GM23338 (cell line): ENCODE results near the gene POLR2L. TPM values are rescaled to one million over a fixed set of nuclear protein-coding genes. Genes with fewer than 3 reads are reported as not detected.

Experiments used
- ATAC-seq: fragments of 200-7000 bp; cut with Tn5 transposase; 3 replicates; pipeline ENCODE4 v1.9.1; 2020
- DNase-seq: peaks from one replicate; pipeline ENCODE4 v3.0.0-alpha.2; 2015; ENCODE audit warnings: low spot score
- H2AFZ ChIP-seq: fragments of 200-600 bp; sonication (generic); 2 replicates; pipeline ENCODE4 v1.8.0; 2016; ENCODE audit warnings: antibody characterized with exemption, mild to moderate bottlenecking, moderate library complexity
- H3F3A ChIP-seq: fragments of 200-600 bp; sonication (generic); replicated peaks from 2 replicates; pipeline ENCODE4 v1.8.0; 2017; ENCODE audit warnings: antibody characterized with exemption, mixed run types, low read depth
- H3K27ac ChIP-seq: fragments of 200-600 bp; sonication (generic); 2 replicates; pipeline ENCODE4 v1.6.1; 2016; ENCODE audit warnings: low read depth
- H3K27me3 ChIP-seq: fragments of 200-600 bp; sonication (generic); 2 replicates; pipeline ENCODE4 v1.8.0; 2016; ENCODE audit warnings: mild to moderate bottlenecking, mixed run types, moderate library complexity; ENCODE audit not compliant: insufficient read depth
- H3K36me3 ChIP-seq: fragments of 200-600 bp; sonication (generic); 2 replicates; pipeline ENCODE4 v1.8.0; 2016; ENCODE audit warnings: mild to moderate bottlenecking; ENCODE audit not compliant: insufficient read depth
- H3K4me1 ChIP-seq: fragments of 200-600 bp; sonication (generic); 2 replicates; pipeline ENCODE4 v1.8.0; 2016; ENCODE audit warnings: mild to moderate bottlenecking, moderate library complexity; ENCODE audit not compliant: insufficient read depth
- H3K4me2 ChIP-seq: fragments of 200-600 bp; sonication (generic); 2 replicates; pipeline ENCODE4 v1.7.1; 2017; ENCODE audit warnings: mixed run types
- H3K4me3 ChIP-seq: fragments of 200-600 bp; sonication (generic); 2 replicates; pipeline ENCODE4 v1.6.1; 2016; ENCODE audit warnings: mixed run types
- H3K79me2 ChIP-seq: fragments of 200-600 bp; sonication (generic); replicated peaks from 2 replicates; pipeline ENCODE4 v1.8.0; 2017; ENCODE audit warnings: mild to moderate bottlenecking; ENCODE audit not compliant: insufficient read depth
- H3K9me2 ChIP-seq: fragments of 200-600 bp; sonication (generic); 2 replicates; pipeline ENCODE4 v1.8.0; 2017; ENCODE audit not compliant: insufficient read depth
- H4K20me1 ChIP-seq: fragments of 200-600 bp; sonication (generic); replicated peaks from 2 replicates; pipeline ENCODE4 v1.8.0; 2017; ENCODE audit warnings: mild to moderate bottlenecking; ENCODE audit not compliant: insufficient read depth
- H3K27ac Mint-ChIP-seq: 2 replicates; pipeline ENCODE4 v1.8.0; 2020; ENCODE audit warnings: inconsistent platforms, mild to moderate bottlenecking, moderate library complexity, mixed read lengths
- H3K27me3 Mint-ChIP-seq: 3 replicates; pipeline ENCODE4 v1.8.0; 2022; ENCODE audit warnings: low read depth, mild to moderate bottlenecking, moderate library complexity, mixed read lengths, inconsistent platforms; ENCODE audit not compliant: insufficient read depth, poor library complexity
- H3K36me3 Mint-ChIP-seq: 3 replicates; pipeline ENCODE4 v1.8.0; 2021; ENCODE audit warnings: low read depth, mild to moderate bottlenecking, inconsistent platforms, moderate library complexity, mixed read lengths
- H3K4me1 Mint-ChIP-seq: 3 replicates; pipeline ENCODE4 v1.8.0; 2020; ENCODE audit warnings: mild to moderate bottlenecking, inconsistent platforms, mixed read lengths
- H3K4me3 Mint-ChIP-seq: 3 replicates; pipeline ENCODE4 v1.8.0; 2021; ENCODE audit warnings: moderate library complexity, mild to moderate bottlenecking, inconsistent platforms, mixed read lengths
- H3K9me3 Mint-ChIP-seq: 3 replicates; pipeline ENCODE4 v1.8.0; 2020; ENCODE audit warnings: moderate library complexity, mild to moderate bottlenecking, inconsistent platforms, mixed read lengths
- EZH2phosphoT487 ChIP-seq: fragments of 200-600 bp; sonication (generic); IDR thresholded peaks from one replicate; pipeline ENCODE4 v1.8.1; 2018; ENCODE audit warnings: antibody characterized with exemption; ENCODE audit not compliant: unreplicated experiment
- JUNB ChIP-seq: IDR thresholded peaks from one replicate; pipeline ENCODE4 v1.6.1; 2016; ENCODE audit warnings: antibody characterized with exemption; ENCODE audit not compliant: unreplicated experiment
- POLR2AphosphoS5 ChIP-seq: IDR thresholded peaks from 2 replicates; pipeline ENCODE4 v1.6.1; 2016; ENCODE audit warnings: antibody characterized with exemption, low read depth
- REST ChIP-seq: IDR thresholded peaks from one replicate; pipeline ENCODE4 v1.6.1; 2018; ENCODE audit warnings: antibody characterized with exemption; ENCODE audit not compliant: unreplicated experiment
- ZNF114 ChIP-seq: fragments of 250-450 bp; sonication (Bioruptor Pico); IDR thresholded peaks from 2 replicates; pipeline ENCODE4 v1.5.0; 2020; ENCODE audit warnings: mild to moderate bottlenecking, moderate library complexity
- ZNF462 ChIP-seq: fragments of 250-450 bp; sonication (Bioruptor Pico); IDR thresholded peaks from 2 replicates; pipeline ENCODE4 v1.5.0; 2020; ENCODE audit warnings: mild to moderate bottlenecking, moderate library complexity
- polyA plus RNA-seq: library from polyadenylated mRNA; unstranded; fragments of >200 nt; fragmentation: Nextera tagmentation; extraction: Ambion mirVana; gene quantifications from 2 replicates; pipeline ENCODE4 v1.2.1, GENCODE V29; 2016
- total RNA-seq: library from RNA; depleted of rRNA; stranded (reverse); fragments of >200 nt; shearing (Covaris generic); gene quantifications from 2 replicates; pipeline ENCODE4 v1.2.3, GENCODE V29; 2014

The POLR2L gene
- total and polyA plus RNA-seq, 2 experiments from 2014 or later = 32.2 to 369 TPM

DNA sequence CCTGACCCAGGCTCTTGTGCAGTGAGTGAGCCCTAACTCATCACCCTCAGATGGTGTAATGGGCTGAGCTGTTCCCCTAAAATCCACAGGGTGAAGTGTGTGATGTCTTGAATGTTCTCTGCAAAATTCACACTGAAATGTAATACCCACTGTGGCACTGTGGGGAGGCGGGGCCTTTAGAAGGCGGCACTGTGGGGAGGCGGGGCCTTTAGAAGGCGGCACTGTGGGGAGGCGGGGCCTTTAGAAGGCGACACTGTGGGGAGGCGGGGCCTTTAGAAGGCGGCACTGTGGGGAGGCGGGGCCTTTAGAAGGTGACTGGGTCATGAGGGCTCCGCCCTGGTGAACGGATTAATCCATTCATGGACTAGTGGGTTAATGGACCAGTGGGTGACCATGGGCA, 35.2 kb upstream of the POLR2L start (continued):
- TF ChIP-seq ZNF462 (CRISPR knock-in tag) = no peak

DNA sequence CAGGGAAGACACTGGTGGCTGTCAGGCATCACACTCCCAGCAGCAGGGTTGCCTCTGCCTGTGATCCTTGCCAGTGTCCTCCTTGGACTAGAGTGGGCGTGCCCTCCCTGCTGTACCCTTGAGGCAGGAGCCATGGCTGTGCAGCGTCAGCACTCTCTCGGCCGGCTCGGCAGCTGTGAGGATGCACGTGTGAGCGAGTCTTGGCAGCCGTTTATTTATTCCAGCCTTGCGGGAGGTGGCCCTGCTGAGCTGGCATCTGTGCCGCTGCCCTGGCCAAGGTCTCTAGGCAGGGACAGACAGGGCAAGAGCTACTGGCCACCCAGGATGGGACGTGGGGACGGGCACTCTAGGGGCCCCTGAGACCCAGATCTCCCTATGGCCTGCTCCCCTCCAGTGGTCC, 34.2 kb upstream of the POLR2L start:
- Histone ChIP-seq H3K4me1 (no peaks in the 10 kb centered on the region), H3K79me2 (no peaks in the 10 kb centered on the region), H2AFZ (no peak overlapping the region), H3F3A (peaks cover 15% of the 10 kb centered on the region; the same call in 1 of the 2 replicates), H3K36me3 (peaks cover 4% of the 10 kb centered on the region; the same call in 1 of the 2 replicates), H3K4me2 (no peak overlapping the region), H3K27me3 (no peaks in the 10 kb centered on the region), H3K4me3 (no peak overlapping the region), H3K9me2 (no peaks in the 10 kb centered on the region), H3K27ac (no peak overlapping the region), H4K20me1 (peaks cover 17% of the 10 kb centered on the region)
- Mint-ChIP-seq H3K27ac (no peak overlapping the region), H3K36me3 (peaks cover 35% of the 10 kb centered on the region), H3K9me3 (no peaks in the 10 kb centered on the region), H3K27me3 (peaks cover 21% of the 10 kb centered on the region), H3K4me3 (no peak overlapping the region), H3K4me1 (no peaks in the 10 kb centered on the region; the same call in 1 of the 3 replicates)
- ATAC-seq = no peak
- no peak for DNase-seq
- TF ChIP-seq EZH2phosphoT487 (no peak), POLR2AphosphoS5 (no peak), REST (no peak), ZNF114 (CRISPR knock-in tag) (no peak), JUNB (no peak), ZNF462 (CRISPR knock-in tag) (no peak)
